22Rv1 (cell line): Measurements from ENCODE around the gene PRR30.

Experiments
- H3K27ac ChIP-seq: fragments of 450-650 bp; 2 replicates; pipeline ENCODE4 v1.5.1; 2017
- ZFX ChIP-seq: fragments of 450-650 bp; IDR thresholded peaks from 2 replicates; pipeline ENCODE4 v1.6.1; 2017; ENCODE audit warnings: antibody characterized with exemption, borderline replicate concordance
- TF ChIP-seq, protein P1 (sequence below): fragments of 450-650 bp; IDR thresholded peaks from 2 replicates; pipeline ENCODE4 v1.5.1; 2017; ENCODE audit warnings: mild to moderate bottlenecking

The PRR30 gene

GRCh38 chr2:27093430-27094352 is 45.5 kb downstream of the PRR30 start:
- H3K27ac ChIP-seq = peak overlapping the region; percentile 32; the same call in 1 of the 2 replicates
- TF ChIP-seq ZFX = no peak
- TF ChIP-seq, protein P1, sequence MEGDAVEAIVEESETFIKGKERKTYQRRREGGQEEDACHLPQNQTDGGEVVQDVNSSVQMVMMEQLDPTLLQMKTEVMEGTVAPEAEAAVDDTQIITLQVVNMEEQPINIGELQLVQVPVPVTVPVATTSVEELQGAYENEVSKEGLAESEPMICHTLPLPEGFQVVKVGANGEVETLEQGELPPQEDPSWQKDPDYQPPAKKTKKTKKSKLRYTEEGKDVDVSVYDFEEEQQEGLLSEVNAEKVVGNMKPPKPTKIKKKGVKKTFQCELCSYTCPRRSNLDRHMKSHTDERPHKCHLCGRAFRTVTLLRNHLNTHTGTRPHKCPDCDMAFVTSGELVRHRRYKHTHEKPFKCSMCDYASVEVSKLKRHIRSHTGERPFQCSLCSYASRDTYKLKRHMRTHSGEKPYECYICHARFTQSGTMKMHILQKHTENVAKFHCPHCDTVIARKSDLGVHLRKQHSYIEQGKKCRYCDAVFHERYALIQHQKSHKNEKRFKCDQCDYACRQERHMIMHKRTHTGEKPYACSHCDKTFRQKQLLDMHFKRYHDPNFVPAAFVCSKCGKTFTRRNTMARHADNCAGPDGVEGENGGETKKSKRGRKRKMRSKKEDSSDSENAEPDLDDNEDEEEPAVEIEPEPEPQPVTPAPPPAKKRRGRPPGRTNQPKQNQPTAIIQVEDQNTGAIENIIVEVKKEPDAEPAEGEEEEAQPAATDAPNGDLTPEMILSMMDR = no peak

- TF ChIP-seq, protein P1 = no peak
- TF ChIP-seq ZFX = no peak
- no peak overlapping the region for H3K27ac ChIP-seq
These were observed 46.3 kb downstream of the PRR30 start for GRCh38 chr2:27092696-27093429.

DNA sequence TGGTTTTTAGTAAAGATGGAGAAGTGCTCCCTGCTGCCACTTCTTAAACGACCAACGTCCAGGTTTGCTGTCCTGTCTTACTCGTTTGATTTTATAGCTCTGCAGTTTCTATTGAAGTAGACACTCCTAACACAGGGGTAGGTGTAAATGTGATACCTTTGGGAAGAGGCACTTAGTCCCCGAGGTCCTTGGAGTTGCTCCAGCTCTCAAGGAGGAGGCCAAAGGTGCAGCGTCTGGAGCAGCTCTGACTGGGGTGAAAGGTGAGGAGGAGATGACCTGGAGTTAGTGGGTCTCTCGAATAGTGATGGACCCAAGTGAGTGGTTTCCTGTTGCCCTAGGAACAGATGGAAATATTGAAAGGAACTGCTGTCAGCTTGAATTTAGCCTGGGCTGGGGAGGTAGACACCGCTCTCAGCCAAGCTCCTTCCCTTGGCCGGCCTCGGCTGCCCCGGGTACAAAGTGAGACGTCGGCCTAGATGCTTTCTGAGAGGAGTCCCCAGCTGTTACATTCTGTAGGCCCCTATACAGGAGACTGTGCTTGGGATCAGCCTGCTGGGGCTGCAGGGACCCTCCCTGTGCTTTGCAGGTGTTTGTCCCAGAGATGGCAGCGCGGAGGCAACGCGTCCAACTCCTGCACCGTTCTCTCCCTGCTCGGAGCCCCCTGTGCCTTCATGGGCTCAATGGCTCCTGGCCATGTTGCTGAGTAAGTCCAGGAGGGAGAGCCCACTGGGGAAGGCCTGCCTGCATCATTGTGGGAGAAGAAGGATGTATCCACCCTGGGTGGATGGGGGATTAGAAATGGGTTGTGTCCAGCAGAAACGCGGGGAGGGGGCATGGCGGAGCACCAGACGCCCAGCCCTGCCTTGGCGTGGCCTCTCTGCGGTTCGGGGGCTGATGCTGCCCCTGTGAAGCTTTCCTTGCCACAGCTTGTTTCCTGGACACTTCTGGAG is 47.2 kb downstream of the PRR30 start:
- TF ChIP-seq, protein P1 = no peak
- TF ChIP-seq ZFX = no peak
- no peak overlapping the region for H3K27ac ChIP-seq

GRCh38 chr2:27089111-27089954 is 49.9 kb downstream of the PRR30 start:
- H3K27ac ChIP-seq = no peak overlapping the region
- TF ChIP-seq ZFX = no peak
- TF ChIP-seq, protein P1 = no peak

DNA sequence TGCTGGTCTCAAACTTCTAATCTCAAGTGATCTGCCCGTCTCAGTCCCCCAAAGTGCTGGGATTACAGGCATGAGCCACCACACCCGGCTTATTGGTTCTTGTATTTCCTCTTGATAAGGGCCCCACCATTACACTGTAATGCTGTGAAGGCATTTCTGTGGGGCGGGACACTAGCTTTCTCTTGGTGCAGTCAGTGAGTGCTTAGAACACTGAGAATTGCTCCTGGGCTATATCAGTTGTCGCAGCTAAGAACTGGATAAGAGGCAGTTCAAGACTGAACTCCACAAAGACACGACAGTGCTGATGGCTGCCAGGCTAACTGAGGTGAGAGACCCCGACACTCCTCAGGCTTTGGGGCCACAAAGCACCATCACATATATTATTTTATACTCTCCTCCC is 50.6 kb downstream of the PRR30 start:
- no peak for TF ChIP-seq ZFX
- TF ChIP-seq, protein P1 = no peak
- no peak overlapping the region for H3K27ac ChIP-seq

DNA sequence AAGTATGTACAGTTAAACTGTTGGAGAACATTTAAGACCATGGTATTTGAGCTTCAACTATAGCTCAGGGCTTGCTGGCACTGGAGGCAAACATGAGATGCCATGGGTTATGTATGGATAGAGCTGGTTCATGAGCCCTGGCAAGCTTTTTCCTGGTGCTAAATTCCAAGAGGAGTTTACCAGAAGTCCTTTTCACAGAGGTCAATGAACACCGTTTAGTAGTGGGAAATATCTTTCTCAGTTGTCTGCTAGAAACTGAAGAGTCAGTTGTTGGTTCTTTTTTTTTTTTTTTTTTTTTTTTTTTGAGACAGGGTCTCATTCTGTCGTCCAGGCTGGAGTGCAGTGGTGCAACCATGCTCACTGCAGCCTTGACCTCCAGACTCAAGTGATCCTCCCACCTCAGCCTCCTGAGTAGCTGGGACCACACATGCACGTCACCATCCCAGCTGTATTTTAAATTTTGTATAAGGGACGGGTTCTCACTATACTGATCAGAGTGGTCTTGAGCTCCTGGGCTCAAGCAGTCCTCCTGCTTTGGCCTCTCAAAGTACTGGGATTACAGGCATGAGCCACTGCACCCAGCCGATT is 51.3 kb downstream of the PRR30 start:
- H3K27ac ChIP-seq = no peak overlapping the region
- no peak for TF ChIP-seq ZFX
- TF ChIP-seq, protein P1 = no peak
